ENCODE measurements around the gene TMEM130.

The TMEM130 gene

DNA sequence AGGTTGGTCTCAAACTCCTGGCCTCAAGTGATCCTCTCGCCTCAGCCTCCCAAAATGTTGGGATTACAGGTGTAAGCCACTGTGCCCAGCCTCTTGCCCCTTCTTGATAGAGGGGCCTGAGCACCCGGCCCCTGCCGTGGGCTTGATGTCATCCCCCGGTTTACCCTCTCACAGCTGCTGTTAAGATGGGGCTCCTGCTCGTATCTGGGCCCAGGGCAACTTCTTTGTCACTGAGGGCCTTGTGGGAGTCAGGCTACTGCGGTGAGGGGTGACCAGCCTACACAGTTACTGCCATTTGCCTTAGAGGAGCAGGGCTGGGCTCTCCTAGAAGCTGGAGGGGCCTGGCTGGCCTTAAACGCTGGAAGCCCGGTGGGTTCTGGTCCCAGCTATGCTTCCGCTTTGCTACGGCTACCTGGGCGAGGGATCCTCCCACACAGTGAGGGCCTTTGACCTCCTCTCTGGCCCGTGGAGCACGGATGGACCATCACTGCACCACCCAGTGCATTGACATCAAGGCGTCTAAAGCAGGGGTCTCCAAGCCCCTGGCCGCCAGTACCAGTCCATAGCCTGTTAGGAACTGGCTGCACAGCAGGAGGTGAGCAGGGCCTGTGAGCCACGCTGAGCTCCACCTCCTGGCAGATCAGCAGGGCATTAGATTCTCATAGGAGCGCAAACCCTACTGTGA, 1.1 kb upstream of the TMEM130 start:
- intact Hi-C loops (cut with DNase I; ENCODE audit: low total_unique reads): no loop called here
- Histone ChIP-seq H3K9me3 (no peaks in the 10 kb centered on the region), H3K27me3 (no peaks in the 10 kb centered on the region), H3K36me3 (no peaks in the 10 kb centered on the region), H3K4me1 (peaks cover 0 to 48% (median 26%) of the 10 kb centered on the region in 4 donors), H3K4me3 (peak overlapping the region; percentile 62 to 69), H3K27ac (peak overlapping the region; percentile 44 to 86)
- DNase-seq: peak; percentile 6 to 59
- TF ChIP-seq, protein P1, sequence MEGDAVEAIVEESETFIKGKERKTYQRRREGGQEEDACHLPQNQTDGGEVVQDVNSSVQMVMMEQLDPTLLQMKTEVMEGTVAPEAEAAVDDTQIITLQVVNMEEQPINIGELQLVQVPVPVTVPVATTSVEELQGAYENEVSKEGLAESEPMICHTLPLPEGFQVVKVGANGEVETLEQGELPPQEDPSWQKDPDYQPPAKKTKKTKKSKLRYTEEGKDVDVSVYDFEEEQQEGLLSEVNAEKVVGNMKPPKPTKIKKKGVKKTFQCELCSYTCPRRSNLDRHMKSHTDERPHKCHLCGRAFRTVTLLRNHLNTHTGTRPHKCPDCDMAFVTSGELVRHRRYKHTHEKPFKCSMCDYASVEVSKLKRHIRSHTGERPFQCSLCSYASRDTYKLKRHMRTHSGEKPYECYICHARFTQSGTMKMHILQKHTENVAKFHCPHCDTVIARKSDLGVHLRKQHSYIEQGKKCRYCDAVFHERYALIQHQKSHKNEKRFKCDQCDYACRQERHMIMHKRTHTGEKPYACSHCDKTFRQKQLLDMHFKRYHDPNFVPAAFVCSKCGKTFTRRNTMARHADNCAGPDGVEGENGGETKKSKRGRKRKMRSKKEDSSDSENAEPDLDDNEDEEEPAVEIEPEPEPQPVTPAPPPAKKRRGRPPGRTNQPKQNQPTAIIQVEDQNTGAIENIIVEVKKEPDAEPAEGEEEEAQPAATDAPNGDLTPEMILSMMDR (IDR thresholded peaks at IDR 0.05): no peak

DNA sequence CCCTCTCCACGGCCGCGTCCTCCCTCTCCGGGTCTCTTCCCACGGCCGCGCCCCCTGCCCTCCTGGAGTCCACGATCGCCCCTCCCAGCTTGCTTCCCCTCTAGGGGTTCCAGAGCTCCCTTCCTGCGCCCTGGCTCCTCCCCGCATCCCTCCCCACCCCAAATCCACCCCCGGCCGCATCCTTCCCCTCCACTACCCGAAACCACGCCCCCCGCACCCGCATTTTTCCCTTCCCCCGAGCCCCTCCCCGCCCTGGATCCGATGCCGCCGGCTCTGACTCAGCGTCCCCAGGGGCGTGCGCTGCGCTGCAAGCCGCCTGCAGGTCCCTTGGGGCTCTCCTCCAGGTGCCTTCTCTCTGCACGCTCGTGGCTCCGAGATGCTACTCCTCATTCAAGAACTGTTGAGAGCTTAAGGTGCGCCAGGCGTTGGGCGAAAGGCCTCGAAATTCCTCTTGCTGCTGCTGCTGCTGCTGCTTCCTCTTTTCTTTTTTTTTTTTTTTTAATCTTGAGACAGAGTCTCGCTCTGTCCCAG, 372 bp upstream of the TMEM130 start:
- no peaks in the 10 kb centered on the region for H3K9me3 ChIP-seq
- no peaks in the 10 kb centered on the region for H3K27me3 ChIP-seq
- H3K4me1 ChIP-seq: peaks cover 0 to 56% (median 31%) of the 10 kb centered on the region in 4 donors
- intact Hi-C loops (cut with DNase I; ENCODE audit: low total_unique reads): no loop called here
- H3K27ac ChIP-seq: peak overlapping the region; percentile 72 to 86
- H3K4me3 ChIP-seq: peak overlapping the region; percentile 62 to 69
- peak; percentile 33 to 91 for DNase-seq
- TF ChIP-seq, protein P1 (IDR thresholded peaks at IDR 0.05): no peak
- H3K36me3 ChIP-seq: no peaks in the 10 kb centered on the region

DNA sequence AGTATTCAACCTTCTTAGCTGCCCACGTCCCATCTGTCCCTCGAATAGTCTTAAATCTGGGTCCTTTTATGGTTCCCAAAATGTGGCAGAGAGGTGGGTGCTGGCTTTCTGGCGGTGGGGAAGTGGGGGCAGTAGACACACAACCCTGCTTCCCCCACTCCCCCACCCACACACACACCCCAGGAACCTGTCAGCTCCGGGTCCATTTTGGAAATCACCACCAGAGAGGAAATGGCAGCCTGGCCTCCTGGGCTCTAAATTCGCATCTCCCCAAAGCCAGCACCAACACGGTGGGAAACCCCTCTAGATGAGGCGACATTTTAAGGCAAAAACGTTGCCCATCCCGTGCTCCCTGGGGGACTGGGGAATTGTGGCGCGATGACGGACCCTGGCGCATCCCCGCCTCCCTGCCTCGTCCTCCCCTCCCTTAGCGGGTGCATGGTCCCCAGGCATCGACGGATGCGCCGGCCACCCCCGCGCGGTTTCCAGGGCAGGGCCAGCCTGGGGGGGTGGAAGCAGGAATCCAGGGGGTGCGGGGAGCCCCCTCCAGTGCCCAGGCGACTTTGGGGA, 702 bp downstream of the TMEM130 start:
- Histone ChIP-seq H3K36me3 (no peaks in the 10 kb centered on the region), H3K9me3 (no peaks in the 10 kb centered on the region), H3K4me3 (peak overlapping the region; percentile 62 to 69), H3K27ac (peak overlapping the region; percentile 72 to 86), H3K27me3 (no peaks in the 10 kb centered on the region), H3K4me1 (peaks cover 0 to 66% (median 35%) of the 10 kb centered on the region in 4 donors)
- DNase-seq: no peak
- intact Hi-C loops (cut with DNase I; ENCODE audit: low total_unique reads): no loop called here
- TF ChIP-seq, protein P1 (IDR thresholded peaks at IDR 0.05): no peak

DNA sequence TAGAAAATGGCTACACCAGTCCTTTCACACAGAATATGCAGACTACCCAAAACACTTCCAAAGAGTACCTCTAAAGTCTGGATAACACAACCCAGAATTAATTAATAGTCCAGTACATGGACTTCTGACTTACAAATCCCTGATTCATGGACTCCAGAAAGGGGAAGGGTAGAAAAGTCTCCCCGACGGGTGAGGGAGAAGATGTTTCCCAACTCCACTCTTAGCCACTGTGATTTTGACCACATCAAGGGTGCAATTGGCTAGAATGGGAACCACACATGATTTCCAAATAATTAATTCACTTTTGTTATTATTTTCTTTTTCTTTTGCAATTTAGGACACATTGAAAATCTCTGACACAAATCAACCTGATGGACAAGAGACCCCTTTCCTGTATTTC, 1.4 kb downstream of the TMEM130 start:
- H3K27me3 ChIP-seq: no peaks in the 10 kb centered on the region
- peak overlapping the region; percentile 62 to 86 for H3K27ac ChIP-seq
- peaks cover 0 to 70% (median 35%) of the 10 kb centered on the region in 4 donors for H3K4me1 ChIP-seq
- TF ChIP-seq, protein P1 (IDR thresholded peaks at IDR 0.05): no peak
- no peaks in the 10 kb centered on the region for H3K9me3 ChIP-seq
- no peaks in the 10 kb centered on the region for H3K36me3 ChIP-seq
- no peak for DNase-seq
- intact Hi-C loops (cut with DNase I; ENCODE audit: low total_unique reads): no loop called here
- H3K4me3 ChIP-seq: no peak overlapping the region

DNA sequence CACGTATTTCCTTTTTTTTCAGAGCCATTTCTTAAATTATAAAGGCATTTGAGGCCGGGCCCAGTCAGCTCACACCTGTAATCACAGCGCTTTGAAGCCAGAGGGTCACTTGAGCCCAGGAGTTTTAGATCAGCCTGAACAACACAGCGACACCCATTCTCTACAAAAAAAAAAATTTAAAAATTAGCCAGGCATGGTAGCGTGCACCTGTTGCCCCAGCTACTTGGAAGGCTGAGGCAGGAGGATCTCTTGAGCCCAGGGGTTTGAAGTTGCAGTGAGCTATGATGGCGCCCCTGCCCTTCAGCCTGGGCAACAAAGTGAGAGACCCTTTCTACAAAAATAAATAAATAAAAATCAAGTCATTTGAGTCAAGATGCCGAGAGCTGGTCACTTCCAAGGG, 3.0 kb downstream of the TMEM130 start:
- H3K36me3 ChIP-seq: no peaks in the 10 kb centered on the region
- H3K9me3 ChIP-seq: no peaks in the 10 kb centered on the region
- peaks cover 0 to 70% (median 35%) of the 10 kb centered on the region in 4 donors for H3K4me1 ChIP-seq
- TF ChIP-seq, protein P1 (IDR thresholded peaks at IDR 0.05): no peak
- H3K27ac ChIP-seq: peak overlapping the region; percentile 62 to 86
- no peaks in the 10 kb centered on the region for H3K27me3 ChIP-seq
- DNase-seq: no peak
- H3K4me3 ChIP-seq: no peak overlapping the region
- intact Hi-C loops (cut with DNase I; ENCODE audit: low total_unique reads): no loop called here

All from tibial artery (tissue), 4 donors.